Fibroblast of pulmonary artery (primary cell): ENCODE results near the gene SALL4.
"Not testable (repeated sequence)": the region's sequence is repeated elsewhere in the genome, so short reads cannot be mapped to it uniquely, and the experiment has no call there.

Experiments used
- DNase-seq: peaks from one replicate; pipeline ENCODE4 v3.0.0-alpha.2; 2010; ENCODE audit warnings: low read depth
- H3K4me3 ChIP-seq: replicated peaks from 2 replicates; pipeline ENCODE4 v1.5.1; 2011; ENCODE audit warnings: low read depth, mild to moderate bottlenecking, control low read depth, low read length, moderate library complexity
- TF ChIP-seq, protein P1 (sequence below): IDR thresholded peaks from 2 replicates; pipeline ENCODE4 v1.5.1; 2011; ENCODE audit warnings: mild to moderate bottlenecking, control low read depth, low read length, inconsistent platforms; ENCODE audit errors: missing control alignments

The SALL4 gene

DNA sequence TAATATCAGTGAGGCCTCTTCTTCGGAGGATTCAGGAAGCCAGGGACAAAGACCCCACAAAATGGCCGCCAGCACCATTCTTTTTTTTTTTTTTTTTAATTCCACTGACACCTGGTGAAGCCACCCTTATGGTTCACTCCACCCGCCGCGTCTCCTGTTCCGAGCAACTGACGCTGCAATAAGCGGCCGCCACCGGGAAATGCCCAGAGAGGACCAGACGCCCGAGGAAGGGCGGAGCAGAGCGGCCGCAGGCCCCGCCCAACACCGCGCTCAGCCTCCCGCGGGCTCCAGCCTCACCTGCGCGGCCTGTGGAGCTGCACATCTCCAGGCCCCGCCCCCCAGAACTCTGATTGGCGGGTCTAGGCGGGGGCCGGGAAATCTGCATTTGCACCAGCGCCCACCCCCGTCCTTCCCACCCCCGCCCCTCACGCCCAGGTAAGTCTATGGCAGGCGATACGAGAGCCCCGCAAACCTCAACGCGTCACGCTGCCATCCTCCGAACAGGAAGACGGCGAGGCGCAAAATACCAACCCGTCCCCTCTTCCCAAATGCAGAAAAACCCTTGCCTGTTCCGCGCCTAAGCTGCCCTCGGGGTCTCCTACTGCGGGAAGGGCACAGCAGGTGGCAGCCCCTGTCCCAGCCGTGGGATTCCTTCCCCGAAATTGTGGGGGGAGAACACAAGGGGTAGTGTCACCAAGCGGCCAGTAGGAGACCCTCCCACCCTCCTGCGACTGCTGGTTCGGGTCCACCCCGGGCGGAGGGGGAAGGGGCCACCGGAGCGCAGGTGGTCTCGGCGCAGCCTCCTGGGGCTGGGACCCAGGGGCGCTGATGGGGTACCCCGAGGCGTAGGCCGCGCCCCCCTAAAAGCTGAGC lies 35.1 kb downstream of the SALL4 start:
- TF ChIP-seq, protein P1, sequence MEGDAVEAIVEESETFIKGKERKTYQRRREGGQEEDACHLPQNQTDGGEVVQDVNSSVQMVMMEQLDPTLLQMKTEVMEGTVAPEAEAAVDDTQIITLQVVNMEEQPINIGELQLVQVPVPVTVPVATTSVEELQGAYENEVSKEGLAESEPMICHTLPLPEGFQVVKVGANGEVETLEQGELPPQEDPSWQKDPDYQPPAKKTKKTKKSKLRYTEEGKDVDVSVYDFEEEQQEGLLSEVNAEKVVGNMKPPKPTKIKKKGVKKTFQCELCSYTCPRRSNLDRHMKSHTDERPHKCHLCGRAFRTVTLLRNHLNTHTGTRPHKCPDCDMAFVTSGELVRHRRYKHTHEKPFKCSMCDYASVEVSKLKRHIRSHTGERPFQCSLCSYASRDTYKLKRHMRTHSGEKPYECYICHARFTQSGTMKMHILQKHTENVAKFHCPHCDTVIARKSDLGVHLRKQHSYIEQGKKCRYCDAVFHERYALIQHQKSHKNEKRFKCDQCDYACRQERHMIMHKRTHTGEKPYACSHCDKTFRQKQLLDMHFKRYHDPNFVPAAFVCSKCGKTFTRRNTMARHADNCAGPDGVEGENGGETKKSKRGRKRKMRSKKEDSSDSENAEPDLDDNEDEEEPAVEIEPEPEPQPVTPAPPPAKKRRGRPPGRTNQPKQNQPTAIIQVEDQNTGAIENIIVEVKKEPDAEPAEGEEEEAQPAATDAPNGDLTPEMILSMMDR = peak; percentile 33
- peak overlapping the region; percentile 67 for H3K4me3 ChIP-seq
- peak; percentile 14 for DNase-seq

- not testable (repeated sequence) for H3K4me3 ChIP-seq, DNase-seq
Observed at GRCh38 chr20:51765381-51765780, 36.9 kb downstream of the SALL4 start.

GRCh38 chr20:51763965-51764602 lies 38.2 kb downstream of the SALL4 start:
- TF ChIP-seq, protein P1 = no peak
- no peak overlapping the region for H3K4me3 ChIP-seq
- DNase-seq = peak; percentile 23

GRCh38 chr20:51760905-51761546 lies 41.3 kb downstream of the SALL4 start:
- TF ChIP-seq, protein P1 = no peak
- no peak overlapping the region for H3K4me3 ChIP-seq
- peak; percentile 40 for DNase-seq

- TF ChIP-seq, protein P1 = no peak
- H3K4me3 ChIP-seq = no peak overlapping the region
- no peak for DNase-seq
Observed at GRCh38 chr20:51759769-51760510, 42.4 kb downstream of the SALL4 start.

DNA sequence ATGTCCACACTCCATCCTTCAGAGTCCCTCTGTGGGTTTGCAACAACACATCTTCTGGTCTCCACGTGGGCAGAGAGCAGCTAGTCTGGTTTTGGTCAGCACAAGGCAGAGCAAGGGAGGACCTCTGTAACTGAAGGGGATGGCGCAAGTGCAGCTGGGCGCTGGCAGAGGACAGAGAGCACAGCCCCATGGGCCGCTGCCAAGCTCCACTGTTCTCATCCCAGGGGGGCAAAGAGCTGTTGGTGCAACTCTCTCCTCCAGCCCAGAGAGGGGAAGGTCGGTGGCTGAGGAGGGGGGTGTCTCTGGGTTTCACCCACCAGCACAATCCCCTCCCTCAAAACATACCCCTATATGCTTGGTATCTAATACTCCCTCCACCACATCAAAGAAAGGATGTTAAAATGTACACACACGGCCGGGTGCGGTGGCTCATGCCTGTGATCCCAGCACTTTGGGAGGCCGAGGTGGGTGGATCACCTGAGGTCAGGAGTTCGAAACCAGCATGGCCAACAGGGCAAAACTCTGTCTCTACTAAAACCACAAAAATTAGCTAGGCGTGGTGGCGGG lies 43.3 kb downstream of the SALL4 start:
- H3K4me3 ChIP-seq = no peak overlapping the region
- TF ChIP-seq, protein P1 = no peak
- no peak for DNase-seq

GRCh38 chr20:51757226-51757625 lies 45.1 kb downstream of the SALL4 start:
- TF ChIP-seq, protein P1 = no peak
- DNase-seq = no peak
- H3K4me3 ChIP-seq = no peak overlapping the region
